Upper lobe of left lung (tissue), 4 donors: ENCODE results near the gene TIMM44.

Experiments
- EP300 ChIP-seq, 4 donors: sonication (generic); formaldehyde crosslinking; IDR thresholded peaks; one replicate each; pipeline ENCODE4 v1.5.1; 2017; ENCODE audit warnings: antibody characterized with exemption in 4 of 4, control low read depth in 2 of 4
- POLR2A ChIP-seq, 4 donors: fragments of 450-650 bp; IDR thresholded peaks; one replicate each; pipeline ENCODE4 v1.5.1; 2016 to 2017; ENCODE audit warnings: antibody characterized with exemption in 4 of 4, mild to moderate bottlenecking in 2 of 4
- TF ChIP-seq, protein P1 (sequence below), 6 experiments: fragments of 450-650 bp in 4 of 6; fragments of 200-600 bp in 2 of 6; sonication (generic) in 2 of 6; IDR thresholded peaks; one replicate each; pipeline ENCODE4 v1.5.1; 2016 to 2019; ENCODE audit warnings: antibody characterized with exemption in 6 of 6

DNA sequence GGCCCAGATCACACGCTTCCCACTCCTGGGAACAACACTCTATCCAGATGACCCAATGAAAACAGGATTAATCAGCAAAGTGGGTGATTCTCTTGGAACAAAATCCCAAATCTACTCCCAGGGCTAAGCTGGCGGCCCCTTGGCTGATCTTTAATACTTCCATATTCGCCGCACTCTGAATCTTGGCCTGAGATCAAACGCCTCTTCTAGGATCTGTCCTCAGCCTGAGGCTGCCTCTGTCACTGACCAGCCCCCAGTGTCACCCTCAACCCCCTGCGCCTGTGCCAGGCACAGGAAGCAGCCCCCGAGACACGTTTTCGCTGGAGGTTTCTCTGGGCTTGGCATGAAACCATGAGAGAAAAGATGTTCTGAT is 15.1 kb downstream of the TIMM44 start:
- TF ChIP-seq, protein P1, sequence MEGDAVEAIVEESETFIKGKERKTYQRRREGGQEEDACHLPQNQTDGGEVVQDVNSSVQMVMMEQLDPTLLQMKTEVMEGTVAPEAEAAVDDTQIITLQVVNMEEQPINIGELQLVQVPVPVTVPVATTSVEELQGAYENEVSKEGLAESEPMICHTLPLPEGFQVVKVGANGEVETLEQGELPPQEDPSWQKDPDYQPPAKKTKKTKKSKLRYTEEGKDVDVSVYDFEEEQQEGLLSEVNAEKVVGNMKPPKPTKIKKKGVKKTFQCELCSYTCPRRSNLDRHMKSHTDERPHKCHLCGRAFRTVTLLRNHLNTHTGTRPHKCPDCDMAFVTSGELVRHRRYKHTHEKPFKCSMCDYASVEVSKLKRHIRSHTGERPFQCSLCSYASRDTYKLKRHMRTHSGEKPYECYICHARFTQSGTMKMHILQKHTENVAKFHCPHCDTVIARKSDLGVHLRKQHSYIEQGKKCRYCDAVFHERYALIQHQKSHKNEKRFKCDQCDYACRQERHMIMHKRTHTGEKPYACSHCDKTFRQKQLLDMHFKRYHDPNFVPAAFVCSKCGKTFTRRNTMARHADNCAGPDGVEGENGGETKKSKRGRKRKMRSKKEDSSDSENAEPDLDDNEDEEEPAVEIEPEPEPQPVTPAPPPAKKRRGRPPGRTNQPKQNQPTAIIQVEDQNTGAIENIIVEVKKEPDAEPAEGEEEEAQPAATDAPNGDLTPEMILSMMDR (IDR thresholded peaks at IDR 0.05): no peak
- TF ChIP-seq POLR2A (IDR thresholded peaks at IDR 0.05): no peak
- TF ChIP-seq EP300 (IDR thresholded peaks at IDR 0.05): no peak
